Ovary (tissue), 3 donors: Measurements from ENCODE around the gene C19orf73.

Experiments
- CTCF ChIP-seq, 3 donors: fragments of 450-650 bp in 2 of 3; fragments of 200-600 bp in 1 of 3; IDR thresholded peaks; one replicate each; pipeline versions ENCODE4 v1.5.1 to v1.8.0; 2016 to 2022; ENCODE audit warnings: antibody characterized with exemption in 3 of 3, mild to moderate bottlenecking in 1 of 3
- EP300 ChIP-seq: sonication (generic); formaldehyde crosslinking; IDR thresholded peaks from one replicate; pipeline ENCODE4 v1.6.1; 2017; ENCODE audit warnings: antibody characterized with exemption
- donor health status: DM: no; HTN: no; CAD: no.

- TF ChIP-seq EP300 (no peak), CTCF (IDR thresholded peaks at IDR 0.05) (no peak)
These were observed 24.1 kb downstream of the C19orf73 start for GRCh38 chr19:49094505-49095482.
